ENCODE measurements around the gene ELL.

Gene ELL

DNA sequence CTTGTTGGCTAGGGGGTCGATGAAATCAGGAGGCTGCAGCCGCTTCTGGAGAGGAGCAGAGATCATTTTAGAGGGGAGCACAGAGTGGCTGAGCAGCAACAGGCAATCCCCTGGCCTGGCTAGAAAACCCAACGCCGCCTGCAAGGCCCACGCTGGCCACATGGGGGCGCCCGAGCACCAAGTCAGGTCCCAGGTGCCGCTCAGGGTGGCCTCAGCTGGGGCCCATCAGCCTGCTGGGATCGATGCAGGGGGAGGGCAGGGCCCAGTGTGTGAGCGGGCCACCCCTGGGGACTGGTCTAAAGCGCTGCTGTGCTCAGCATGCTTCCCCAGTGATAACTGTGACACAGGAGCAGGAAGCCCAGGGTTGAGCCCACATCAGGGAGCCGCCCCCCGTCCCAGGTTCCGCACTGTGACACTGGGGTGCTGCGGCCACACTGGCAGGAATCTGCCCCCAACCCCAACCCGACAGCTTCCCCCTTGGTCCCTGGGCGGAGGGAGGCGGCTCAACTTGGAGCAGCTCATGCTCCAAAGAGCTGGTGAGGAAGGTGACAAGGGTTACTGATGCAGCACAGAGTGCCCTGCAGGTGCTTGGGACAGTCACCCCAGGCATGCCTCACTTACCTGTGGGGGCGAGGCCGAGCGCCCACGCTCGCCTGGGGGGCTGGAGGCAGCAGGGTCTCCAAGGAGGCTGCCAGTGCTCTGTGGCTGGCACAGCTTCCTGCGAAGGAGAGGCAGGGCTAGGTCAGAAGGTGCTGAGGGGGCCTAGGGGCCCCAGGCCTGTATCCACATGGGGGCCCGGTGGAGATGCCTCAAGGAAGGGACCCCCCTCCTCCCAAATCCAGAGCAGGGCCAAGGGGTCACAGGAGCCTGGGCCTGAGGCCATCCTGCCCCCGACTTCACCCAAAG lies 70.7 kb downstream of the ELL start:
- H3K27ac ChIP-seq: peak overlapping the region; percentile 13; the same call in 1 of the 2 replicates
- TF ChIP-seq, protein P1, sequence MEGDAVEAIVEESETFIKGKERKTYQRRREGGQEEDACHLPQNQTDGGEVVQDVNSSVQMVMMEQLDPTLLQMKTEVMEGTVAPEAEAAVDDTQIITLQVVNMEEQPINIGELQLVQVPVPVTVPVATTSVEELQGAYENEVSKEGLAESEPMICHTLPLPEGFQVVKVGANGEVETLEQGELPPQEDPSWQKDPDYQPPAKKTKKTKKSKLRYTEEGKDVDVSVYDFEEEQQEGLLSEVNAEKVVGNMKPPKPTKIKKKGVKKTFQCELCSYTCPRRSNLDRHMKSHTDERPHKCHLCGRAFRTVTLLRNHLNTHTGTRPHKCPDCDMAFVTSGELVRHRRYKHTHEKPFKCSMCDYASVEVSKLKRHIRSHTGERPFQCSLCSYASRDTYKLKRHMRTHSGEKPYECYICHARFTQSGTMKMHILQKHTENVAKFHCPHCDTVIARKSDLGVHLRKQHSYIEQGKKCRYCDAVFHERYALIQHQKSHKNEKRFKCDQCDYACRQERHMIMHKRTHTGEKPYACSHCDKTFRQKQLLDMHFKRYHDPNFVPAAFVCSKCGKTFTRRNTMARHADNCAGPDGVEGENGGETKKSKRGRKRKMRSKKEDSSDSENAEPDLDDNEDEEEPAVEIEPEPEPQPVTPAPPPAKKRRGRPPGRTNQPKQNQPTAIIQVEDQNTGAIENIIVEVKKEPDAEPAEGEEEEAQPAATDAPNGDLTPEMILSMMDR (conservative IDR thresholded peaks at IDR 0.05): peak; percentile 99

DNA sequence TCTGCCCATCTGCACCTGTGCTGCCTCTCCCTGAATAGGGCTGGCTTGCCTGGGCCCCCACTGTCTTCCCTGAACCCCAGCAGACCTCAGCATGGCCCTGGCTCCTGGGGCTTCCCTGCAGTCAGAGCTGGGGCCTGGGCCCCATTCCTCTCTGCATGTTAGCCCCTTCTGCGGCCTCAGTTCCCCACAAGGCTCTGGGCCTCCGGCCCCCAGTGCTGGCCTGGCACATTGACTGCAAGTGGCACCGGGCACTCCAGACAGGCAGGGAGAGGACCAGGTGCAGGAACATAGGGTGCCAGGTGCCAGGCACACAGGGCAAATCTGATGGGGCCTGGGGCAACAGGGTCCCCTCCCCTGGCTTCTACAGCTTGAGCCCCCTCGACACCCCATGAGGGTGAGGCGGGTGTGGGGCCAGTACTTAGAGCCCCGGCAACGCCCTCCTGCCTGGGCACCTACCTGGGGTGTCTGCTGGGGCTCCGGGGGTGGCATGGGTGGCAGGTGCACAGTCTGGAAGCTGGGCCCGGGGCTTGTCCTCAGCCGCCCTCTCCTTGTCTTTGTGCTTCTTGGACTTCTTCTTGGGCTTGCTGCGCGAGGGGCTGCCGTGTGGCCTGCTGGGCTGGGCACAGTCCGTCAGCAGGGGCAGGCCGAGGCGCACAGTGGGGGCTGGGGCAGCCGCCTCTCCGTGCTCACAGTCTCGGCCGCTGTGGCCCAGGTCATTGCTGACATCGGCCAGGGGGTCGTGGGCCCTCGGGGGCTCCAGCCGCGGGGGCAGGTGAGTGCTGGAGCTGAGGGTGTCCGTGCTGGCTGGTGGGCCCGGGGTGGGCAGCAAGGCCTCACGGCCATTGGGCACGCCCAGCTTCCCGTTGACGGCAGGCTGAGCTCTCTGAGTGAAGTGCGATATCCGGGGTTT lies 71.6 kb downstream of the ELL start:
- peak overlapping the region; percentile 2; the same call in 1 of the 2 replicates for H3K27ac ChIP-seq
- TF ChIP-seq, protein P1 (conservative IDR thresholded peaks at IDR 0.05): no peak

DNA sequence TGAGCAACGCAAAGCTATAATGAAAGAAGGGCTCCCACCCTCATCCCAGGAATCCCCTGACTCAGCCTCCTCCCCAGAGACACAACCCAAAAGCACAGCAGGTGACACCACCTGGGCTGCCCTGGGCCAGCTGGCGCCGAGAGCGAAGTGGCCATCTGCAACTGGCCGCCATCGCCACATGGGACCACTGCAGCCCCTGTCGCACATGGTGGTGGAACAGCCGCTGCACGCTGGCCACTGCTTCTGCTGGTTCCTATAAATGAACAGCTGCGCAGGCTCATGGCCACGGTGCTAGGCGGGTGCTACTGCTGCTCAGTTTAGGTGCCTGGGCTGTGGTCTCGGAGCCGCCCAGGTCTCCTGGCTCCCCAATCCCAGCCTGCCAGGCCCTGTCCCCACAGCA lies 72.3 kb downstream of the ELL start:
- peak overlapping the region; percentile 89; the same call in 1 of the 2 replicates for H3K27ac ChIP-seq
- TF ChIP-seq, protein P1 (conservative IDR thresholded peaks at IDR 0.05): no peak

DNA sequence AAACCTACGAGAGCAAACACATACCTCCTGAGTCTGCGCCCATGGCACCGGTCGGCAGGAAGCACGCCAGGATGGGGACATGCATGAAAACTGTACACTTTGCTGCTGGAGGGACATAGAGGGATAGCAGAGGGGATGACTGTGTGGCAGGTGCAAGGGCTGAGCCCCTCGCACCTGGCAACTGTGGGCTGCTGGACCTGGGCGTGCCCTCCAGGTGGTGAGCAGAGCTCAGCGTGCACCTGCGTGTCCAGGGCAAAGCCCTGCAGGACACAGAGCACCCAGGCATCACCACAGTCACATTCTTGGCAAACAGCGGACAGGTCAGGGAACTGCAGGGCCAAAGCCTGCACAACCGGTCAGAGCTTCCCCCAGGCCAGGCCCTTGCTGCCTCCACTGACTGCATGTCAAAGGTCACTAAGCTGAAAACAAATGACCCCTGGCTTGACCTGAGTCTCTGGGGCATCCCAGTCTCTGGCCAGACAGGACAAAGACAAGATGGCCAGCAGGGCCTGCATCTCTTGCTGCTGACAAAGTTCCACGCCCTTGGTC lies 75.0 kb downstream of the ELL start:
- peak overlapping the region; percentile 89 for H3K27ac ChIP-seq
- TF ChIP-seq, protein P1 (conservative IDR thresholded peaks at IDR 0.05): peak; percentile 31; the same call in 1 of the 2 replicates

DNA sequence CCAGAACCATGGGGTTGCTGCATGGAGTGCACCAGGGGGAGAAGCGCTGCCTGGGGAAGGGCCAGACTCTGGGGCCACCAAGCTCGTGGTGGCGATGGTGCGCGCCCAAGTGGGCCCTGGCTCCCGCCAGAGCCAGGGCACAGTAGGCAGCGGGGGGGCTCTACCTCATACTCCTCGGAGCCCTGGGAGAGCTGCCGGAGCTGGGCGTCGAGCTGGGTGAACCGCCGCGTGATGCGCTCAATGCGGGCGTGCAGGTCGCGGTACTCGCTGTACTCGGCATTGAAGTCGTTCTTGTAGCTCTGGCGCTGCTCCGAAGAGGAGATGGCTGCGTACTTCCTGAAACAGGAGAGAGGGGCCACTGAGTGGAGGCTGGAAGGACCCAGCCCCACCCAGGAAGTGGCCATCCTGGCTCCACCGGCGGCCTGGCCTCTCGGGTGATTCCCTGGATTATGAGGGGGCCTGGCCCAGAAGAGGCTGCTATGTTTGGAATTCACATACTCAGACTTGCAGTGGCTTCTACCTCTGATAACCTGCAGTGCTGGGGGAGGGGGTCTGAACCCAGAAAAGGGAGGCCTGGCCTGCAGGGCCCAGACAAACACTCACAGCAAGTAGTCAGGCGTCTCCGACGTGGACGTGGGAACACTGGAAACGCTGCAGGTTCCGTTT lies 75.6 kb downstream of the ELL start:
- peak overlapping the region; percentile 89 for H3K27ac ChIP-seq
- TF ChIP-seq, protein P1 (conservative IDR thresholded peaks at IDR 0.05): no peak

DNA sequence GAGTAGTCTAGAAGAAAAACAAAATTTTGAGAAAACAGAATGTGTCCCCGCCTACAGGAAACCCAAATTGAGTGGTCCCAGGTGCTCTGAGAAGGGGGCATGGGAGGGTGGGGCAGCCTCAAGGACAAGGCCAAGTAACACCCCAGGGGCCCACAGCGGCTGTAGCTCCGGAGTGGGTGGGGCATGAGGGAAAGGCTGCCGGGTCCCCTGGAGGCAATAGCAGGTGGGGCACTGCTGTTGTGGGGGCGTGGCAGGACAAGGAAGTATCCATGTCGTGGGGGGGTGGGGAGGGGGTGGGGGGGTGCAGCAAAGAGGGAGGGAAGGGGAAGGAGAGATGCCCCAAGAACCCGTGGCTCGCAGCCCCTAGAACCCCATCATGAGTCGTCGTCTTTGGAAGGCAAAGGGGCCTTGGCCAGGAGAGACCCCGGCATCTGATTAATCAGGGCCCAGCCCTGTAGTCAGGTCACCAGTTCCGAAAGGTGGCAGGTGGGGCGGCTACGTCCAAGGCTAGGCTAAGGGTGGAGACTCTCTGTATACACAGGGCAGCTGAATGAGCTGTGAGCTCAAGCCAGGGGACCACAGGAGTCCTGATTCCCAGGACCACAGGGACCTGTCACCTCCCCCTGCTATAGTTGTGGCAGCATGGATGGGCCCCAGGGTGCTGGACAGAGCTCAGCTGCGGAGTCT lies 76.5 kb downstream of the ELL start:
- peak overlapping the region; percentile 89 for H3K27ac ChIP-seq
- TF ChIP-seq, protein P1 (conservative IDR thresholded peaks at IDR 0.05): no peak
